Measurements from ENCODE around the gene ATF5.

ATF5 gene

DNA sequence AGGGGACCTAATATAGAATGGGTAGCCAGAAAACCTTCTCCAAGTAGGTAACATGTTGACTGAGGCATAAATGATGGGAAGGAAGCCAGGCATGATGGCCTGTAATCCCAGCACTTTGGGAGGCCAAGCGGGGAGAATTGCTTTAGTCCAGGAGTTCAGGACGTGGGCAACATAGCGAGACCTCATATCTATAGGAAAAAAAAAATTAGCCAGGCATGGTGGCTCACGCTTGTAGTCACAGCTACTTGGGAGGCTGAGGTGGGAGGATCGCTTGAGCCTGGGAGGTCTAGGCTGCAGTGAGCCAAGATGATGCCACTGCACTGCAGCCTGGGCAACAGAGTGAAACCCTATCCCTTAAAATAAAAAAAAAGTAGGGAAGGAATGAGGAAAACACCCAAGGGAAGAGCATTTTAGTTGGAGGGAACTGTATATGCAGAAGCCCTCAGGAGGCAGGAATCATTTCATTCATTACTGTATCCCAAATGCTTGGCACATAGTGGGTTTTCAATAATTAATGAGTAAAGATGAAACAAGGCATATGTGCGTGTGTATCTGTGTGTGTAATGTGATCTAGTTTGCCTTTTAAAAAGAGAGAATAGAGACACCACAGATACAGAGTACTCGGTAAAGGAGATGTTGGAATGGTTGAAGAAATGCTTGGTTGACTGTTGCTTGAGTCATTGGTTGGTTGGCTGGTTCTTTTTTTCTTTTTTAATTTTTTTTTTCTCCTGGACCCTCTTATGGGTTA, 2.5 kb downstream of the ATF5 start:
- H3K4me3 ChIP-seq (ENCODE audit: low read depth, low read length): no peak overlapping the region
- POLR2A ChIA-PET: no interaction called here
- no peak for DNase-seq (ENCODE audit: low read depth, low spot score)

GRCh38 chr19:49932041-49932451, 3.0 kb downstream of the ATF5 start:
- no peak for DNase-seq (ENCODE audit: low read depth, low spot score)
- POLR2A ChIA-PET: interaction anchor here (0.5 kb wide), 1 partner anchor 86 kb away, joined by 3 read pairs; no protein-coding TSS in a partner anchor
- TF ChIP-seq, protein P1, sequence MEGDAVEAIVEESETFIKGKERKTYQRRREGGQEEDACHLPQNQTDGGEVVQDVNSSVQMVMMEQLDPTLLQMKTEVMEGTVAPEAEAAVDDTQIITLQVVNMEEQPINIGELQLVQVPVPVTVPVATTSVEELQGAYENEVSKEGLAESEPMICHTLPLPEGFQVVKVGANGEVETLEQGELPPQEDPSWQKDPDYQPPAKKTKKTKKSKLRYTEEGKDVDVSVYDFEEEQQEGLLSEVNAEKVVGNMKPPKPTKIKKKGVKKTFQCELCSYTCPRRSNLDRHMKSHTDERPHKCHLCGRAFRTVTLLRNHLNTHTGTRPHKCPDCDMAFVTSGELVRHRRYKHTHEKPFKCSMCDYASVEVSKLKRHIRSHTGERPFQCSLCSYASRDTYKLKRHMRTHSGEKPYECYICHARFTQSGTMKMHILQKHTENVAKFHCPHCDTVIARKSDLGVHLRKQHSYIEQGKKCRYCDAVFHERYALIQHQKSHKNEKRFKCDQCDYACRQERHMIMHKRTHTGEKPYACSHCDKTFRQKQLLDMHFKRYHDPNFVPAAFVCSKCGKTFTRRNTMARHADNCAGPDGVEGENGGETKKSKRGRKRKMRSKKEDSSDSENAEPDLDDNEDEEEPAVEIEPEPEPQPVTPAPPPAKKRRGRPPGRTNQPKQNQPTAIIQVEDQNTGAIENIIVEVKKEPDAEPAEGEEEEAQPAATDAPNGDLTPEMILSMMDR (IDR thresholded peaks at IDR 0.05; ENCODE audit: insufficient read depth, low read length, missing control alignments): no peak
- CTCF ChIA-PET: no interaction called here
- no peak overlapping the region for H3K4me3 ChIP-seq (ENCODE audit: low read depth, low read length)

More for the DNA sequence above, 2.5 kb downstream of the ATF5 start:
- CTCF ChIA-PET: interaction anchor here (2.3 kb wide), 1 partner anchor 205 kb away, joined by 11 read pairs; no protein-coding TSS in a partner anchor
- TF ChIP-seq, protein P1 (IDR thresholded peaks at IDR 0.05; ENCODE audit: insufficient read depth, low read length, missing control alignments): no peak

GRCh38 chr19:49932731-49933131, 3.7 kb downstream of the ATF5 start:
- TF ChIP-seq, protein P1 (IDR thresholded peaks at IDR 0.05; ENCODE audit: insufficient read depth, low read length, missing control alignments): no peak
- CTCF ChIA-PET: interaction anchor here (2.2 kb wide), 1 partner anchor 203 kb away, joined by 9 read pairs; no protein-coding TSS in a partner anchor
- POLR2A ChIA-PET: no interaction called here
- no peak for DNase-seq (ENCODE audit: low read depth, low spot score)
- H3K4me3 ChIP-seq (ENCODE audit: low read depth, low read length): no peak overlapping the region

DNA sequence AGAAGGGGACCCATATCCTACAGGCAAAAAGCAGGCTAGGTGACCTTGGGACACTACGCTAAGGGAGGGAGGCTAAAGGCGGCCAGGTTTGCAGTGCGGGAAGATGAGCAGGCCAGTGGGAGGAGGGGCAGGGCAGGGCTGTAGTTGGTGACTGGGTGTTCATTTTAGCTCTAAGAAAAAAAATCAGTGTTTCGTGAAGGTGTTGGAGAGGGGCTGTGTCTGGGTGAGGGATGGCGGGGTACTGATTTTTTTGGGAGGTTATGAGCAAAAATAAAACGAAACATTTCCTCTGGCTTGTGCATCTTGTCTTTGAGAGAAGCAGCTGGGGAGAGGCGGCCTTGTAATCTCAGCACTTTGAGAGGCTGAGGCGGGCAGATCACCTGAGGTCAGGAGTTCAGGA, 4.6 kb downstream of the ATF5 start:
- CTCF ChIA-PET: interaction anchor here (2.2 to 6.5 kb wide), 2 partner anchors 51 to 202 kb away, joined by 9 to 72 read pairs; no protein-coding TSS in a partner anchor
- TF ChIP-seq, protein P1 (IDR thresholded peaks at IDR 0.05; ENCODE audit: insufficient read depth, low read length, missing control alignments): no peak
- no peak overlapping the region for H3K4me3 ChIP-seq (ENCODE audit: low read depth, low read length)
- POLR2A ChIA-PET: no interaction called here
- DNase-seq (ENCODE audit: low read depth, low spot score): no peak

- POLR2A ChIA-PET: no interaction called here
- CTCF ChIA-PET: interaction anchor here (1.0 to 6.5 kb wide), 5 partner anchors 9 to 199 kb away, joined by 3 to 72 read pairs (median 12); no protein-coding TSS in a partner anchor
- DNase-seq (ENCODE audit: low read depth, low spot score): no peak
- H3K4me3 ChIP-seq (ENCODE audit: low read depth, low read length): no peak overlapping the region
- TF ChIP-seq, protein P1 (IDR thresholded peaks at IDR 0.05; ENCODE audit: insufficient read depth, low read length, missing control alignments): no peak
Observed at GRCh38 chr19:49936549-49936948, 7.5 kb downstream of the ATF5 start.

DNA sequence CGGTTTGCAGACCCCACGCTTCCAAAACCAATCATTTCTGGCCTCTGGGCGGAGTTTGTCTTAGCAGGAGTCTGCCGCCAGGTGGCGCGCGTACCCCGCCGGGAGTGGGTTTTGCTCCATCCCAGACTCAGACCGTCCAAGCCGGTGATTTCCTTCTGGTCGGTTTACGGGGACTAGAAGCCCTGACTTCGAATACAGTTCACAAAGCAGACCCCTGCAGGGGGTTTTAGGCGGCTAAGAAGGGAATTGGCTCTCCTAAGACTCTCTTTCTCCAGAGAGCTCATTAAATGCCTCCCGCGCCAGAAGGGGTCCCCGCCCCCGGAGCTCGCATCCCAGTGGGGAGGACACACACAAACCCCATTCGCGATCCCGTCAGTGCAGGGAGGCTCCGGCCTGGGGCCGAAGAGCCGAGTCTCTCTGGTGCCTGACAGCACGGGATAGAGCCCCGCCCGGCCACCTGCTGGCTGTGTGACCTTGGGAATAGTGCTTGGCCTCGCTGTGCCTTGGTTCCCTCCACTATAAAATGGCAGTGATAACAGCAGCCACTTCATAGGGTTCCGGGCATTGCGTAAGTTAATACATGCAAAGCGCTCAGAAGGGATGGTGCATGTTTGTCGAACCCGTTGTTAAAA, 8.9 kb downstream of the ATF5 start:
- CTCF ChIA-PET: interaction anchor here (0.8 to 6.5 kb wide), 23 partner anchors 7 to 669 kb away, joined by 3 to 72 read pairs (median 5); partner anchors contain the start of genes ATF5, NUP62, SIGLEC11 and VRK3
- TF ChIP-seq, protein P1 (IDR thresholded peaks at IDR 0.05; ENCODE audit: insufficient read depth, low read length, missing control alignments): peak; percentile 96
- no peak for DNase-seq (ENCODE audit: low read depth, low spot score)
- POLR2A ChIA-PET: no interaction called here
- H3K4me3 ChIP-seq (ENCODE audit: low read depth, low read length): peak overlapping the region; percentile 38

Data from AG04449 (cell line).